HepG2 (cell line): Measurements from ENCODE around the gene GPRC5D. TPM values are rescaled to one million over a fixed set of nuclear protein-coding genes. Genes with fewer than 3 reads are reported as not detected.

Experiments used
- ATAC-seq: fragments of 200-7000 bp; cut with Tn5 transposase; 3 replicates; pipeline ENCODE4 v1.9.1; 2020; ENCODE audit warnings: mild to moderate bottlenecking, moderate library complexity
- BruUV-seq: library from RNA; stranded (reverse); fragments of 400-500 nt; replicated peaks from 2 replicates; lab custom pipeline; 2021; lab: Mats Ljungman, UMichigan
- CTCF ChIA-PET: fragments of 300-600 bp; formaldehyde crosslinking; extraction: SDS; loops from one replicate; lab custom pipeline; 2021; ENCODE audit warnings: low total read pairs, inconsistent platforms, low intra/inter-chr PET ratio; lab: Yijun Ruan, JAX
- POLR2A ChIA-PET: fragments of 350-600 bp; sonication (Branson Sonifier 250); formaldehyde crosslinking; loops from one replicate; lab custom pipeline; 2020; ENCODE audit warnings: antibody characterized with exemption, inconsistent platforms; lab: Yijun Ruan, JAX
- DNase-seq: peaks from one replicate; pipeline ENCODE4 v3.0.0-alpha.2; 2015; ENCODE audit warnings: low spot score
- FAIRE-seq: peaks from 3 replicates; lab custom pipeline; 2011; peaks lifted over from hg19 to GRCh38; lab: Jason Lieb, UNC
- H2AFZ ChIP-seq: one replicate; pipeline ENCODE4 v1.6.1; 2011; ENCODE audit warnings: low read length, inconsistent platforms
- H3K27ac ChIP-seq: fragments of 300-600 bp; 3 replicates; pipeline ENCODE4 v1.8.0; 2011; ENCODE audit warnings: mixed run types, mild to moderate bottlenecking, mixed read lengths, low read length, inconsistent platforms; ENCODE audit not compliant: insufficient read depth; ENCODE audit errors: extremely low read length
- H3K27me3 ChIP-seq, 2 experiments: fragments of 200-600 bp in 1 of 2; 2 replicates in 1 of 2; 3 replicates in 1 of 2; pipeline versions ENCODE4 v1.6.0 to v1.8.0; 2011; ENCODE audit warnings: low read length in 2 of 2, mild to moderate bottlenecking in 2 of 2, moderate library complexity in 2 of 2, inconsistent platforms in 1 of 2; ENCODE audit not compliant: insufficient read depth in 2 of 2, control insufficient read depth in 1 of 2
- H3K36me3 ChIP-seq, 2 experiments: fragments of 200-600 bp in 1 of 2; replicated peaks in 1 of 2; 2 replicates in 1 of 2; 3 replicates in 1 of 2; pipeline versions ENCODE4 v1.5.1 to v1.8.0; 2011; ENCODE audit warnings: low read length in 2 of 2, inconsistent platforms in 1 of 2; ENCODE audit not compliant: insufficient read depth in 2 of 2, control insufficient read depth in 1 of 2
- H3K4me1 ChIP-seq: 2 replicates; pipeline ENCODE4 v1.5.1; 2012; ENCODE audit warnings: low read length, inconsistent platforms; ENCODE audit not compliant: insufficient read depth
- H3K4me2 ChIP-seq: 2 replicates; pipeline ENCODE4 v1.6.0; 2011; ENCODE audit warnings: low read depth, low read length, inconsistent platforms
- H3K4me3 ChIP-seq, 3 experiments: fragments of 200-600 bp in 1 of 3; sonication (generic), shearing (Covaris generic) in 1 of 3; replicated peaks in 1 of 3; 2 replicates each; pipeline ENCODE4 v1.5.1; 2011 to 2016; ENCODE audit warnings: low read length in 3 of 3, inconsistent platforms in 2 of 3, low read depth in 2 of 3, mild to moderate bottlenecking in 2 of 3, control low read depth in 1 of 3, mixed read lengths in 1 of 3; ENCODE audit not compliant: insufficient read depth in 1 of 3
- H3K79me2 ChIP-seq: one replicate; pipeline ENCODE4 v1.6.1; 2011; ENCODE audit warnings: low read length, inconsistent platforms; ENCODE audit not compliant: insufficient read depth
- H3K9ac ChIP-seq: 2 replicates; pipeline ENCODE4 v1.6.0; 2011; ENCODE audit warnings: mild to moderate bottlenecking, low read depth, low read length, inconsistent platforms; ENCODE audit not compliant: insufficient read depth
- H3K9me3 ChIP-seq: 2 replicates; pipeline ENCODE4 v1.5.1; 2012; ENCODE audit warnings: mild to moderate bottlenecking, low read length
- H4K20me1 ChIP-seq: 2 replicates; pipeline ENCODE4 v1.6.0; 2011; ENCODE audit warnings: inconsistent platforms, mild to moderate bottlenecking, low read length, moderate library complexity; ENCODE audit not compliant: insufficient read depth
- FOXC1 ChIP-seq: sonication (generic); formaldehyde crosslinking; IDR thresholded peaks from 2 replicates; pipeline ENCODE4 v1.8.0; 2022; ENCODE audit warnings: mild to moderate bottlenecking, missing genetic modification reagents, borderline replicate concordance
- ZNF121 ChIP-seq: sonication (generic); formaldehyde crosslinking; IDR thresholded peaks from 2 replicates; pipeline ENCODE4 v1.5.0; 2020; ENCODE audit warnings: mild to moderate bottlenecking, missing genetic modification reagents
- WGBS: methylation state at CpG from one replicate; pipeline ENCODE4 v1.1.6; 2017; ENCODE audit warnings: low lambda C conversion rate; 5-methylcytosine and 5-hydroxymethylcytosine counted together
- in situ Hi-C: cut with HindIII; loops from 2 replicates; pipeline ENCODE4 v1.10.0; 2017; ENCODE audit warnings: low pct_unique_long_range_greater_than_20kb; ENCODE audit not compliant: extremely low pct_ligation_motif_present
- intact Hi-C: fragments of 100-400 bp; cut with micrococcal nuclease; formaldehyde crosslinking; loops from one replicate; pipeline ENCODE4 v1.10.0; 2022; ENCODE audit not compliant: unreplicated experiment
- polyA plus RNA-seq, 8 experiments: library from polyadenylated mRNA; depleted of rRNA in 3 of 8; stranded (reverse) in 7 of 8; unstranded in 1 of 8; fragments of >200 nt; fragmentation: Illumina TruSeq in 4 of 8; extraction: Trizol in 4 of 8; gene quantifications; 2 replicates each; pipeline versions ENCODE4 v1.2.1 to v1.2.3, GENCODE V29; 2011 to 2016; ENCODE audit warnings: low read depth in 4 of 8, missing spikeins in 1 of 8, mixed read lengths in 1 of 8; ENCODE audit not compliant: insufficient read depth in 1 of 8
- total RNA-seq, 5 experiments: library from RNA; depleted of rRNA; stranded (reverse); fragments of >200 nt; fragmentation: Illumina TruSeq; extraction: Trizol; gene quantifications; 2 replicates each; pipeline ENCODE4 v1.2.3, GENCODE V29; 2016; ENCODE audit warnings: low read depth in 1 of 5
- TF ChIP-seq, protein P1 (sequence below): sonication (generic); formaldehyde crosslinking; IDR thresholded peaks from 2 replicates; pipeline ENCODE4 v1.5.1; 2020; ENCODE audit warnings: mild to moderate bottlenecking, missing genetic modification reagents, borderline replicate concordance

The GPRC5D gene
- total and polyA plus RNA-seq, 2 of the 13 experiments (the other 11 are each of a cell fraction or from before 2014, with no cell fraction given), result not detected

DNA sequence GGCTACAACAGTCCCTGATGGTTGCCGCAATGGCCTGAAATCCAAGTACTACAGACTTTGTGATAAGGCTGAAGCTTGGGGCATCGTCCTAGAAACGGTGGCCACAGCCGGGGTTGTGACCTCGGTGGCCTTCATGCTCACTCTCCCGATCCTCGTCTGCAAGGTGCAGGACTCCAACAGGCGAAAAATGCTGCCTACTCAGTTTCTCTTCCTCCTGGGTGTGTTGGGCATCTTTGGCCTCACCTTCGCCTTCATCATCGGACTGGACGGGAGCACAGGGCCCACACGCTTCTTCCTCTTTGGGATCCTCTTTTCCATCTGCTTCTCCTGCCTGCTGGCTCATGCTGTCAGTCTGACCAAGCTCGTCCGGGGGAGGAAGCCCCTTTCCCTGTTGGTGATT is 43.7 kb downstream of the GPRC5D start (continued):
- no peak for TF ChIP-seq FOXC1 (CRISPR knock-in tag)

DNA sequence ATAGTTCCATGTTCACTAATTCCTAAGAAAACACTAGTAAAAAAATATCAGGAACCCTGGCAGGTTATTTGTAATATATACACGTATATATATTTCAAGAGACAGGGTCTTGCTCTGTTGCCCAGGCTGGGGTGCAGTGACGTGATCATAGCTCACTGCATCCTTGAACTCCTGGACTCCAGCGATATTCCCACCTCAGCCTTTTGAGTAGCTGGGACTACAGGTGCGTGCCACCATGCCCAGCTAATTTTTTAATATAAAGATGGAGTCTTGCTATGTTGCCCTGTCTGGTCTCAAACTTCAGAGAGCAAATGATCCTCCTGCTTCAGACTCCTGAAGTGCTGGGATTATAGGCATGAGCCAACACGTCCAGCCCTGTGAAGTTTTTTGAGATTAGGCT is 44.4 kb downstream of the GPRC5D start:
- ChIA-PET POLR2A (no interaction called here), CTCF (no interaction called here)
- H2AFZ ChIP-seq, result no peak overlapping the region
- no peak overlapping the region for H3K27ac ChIP-seq
- H4K20me1 ChIP-seq, result no peaks in the 10 kb centered on the region
- H3K36me3 ChIP-seq, result no peaks in the 10 kb centered on the region
- BruUV-seq, result no TSS peak
- H3K4me2 ChIP-seq, result no peak overlapping the region
- TF ChIP-seq, protein P1, sequence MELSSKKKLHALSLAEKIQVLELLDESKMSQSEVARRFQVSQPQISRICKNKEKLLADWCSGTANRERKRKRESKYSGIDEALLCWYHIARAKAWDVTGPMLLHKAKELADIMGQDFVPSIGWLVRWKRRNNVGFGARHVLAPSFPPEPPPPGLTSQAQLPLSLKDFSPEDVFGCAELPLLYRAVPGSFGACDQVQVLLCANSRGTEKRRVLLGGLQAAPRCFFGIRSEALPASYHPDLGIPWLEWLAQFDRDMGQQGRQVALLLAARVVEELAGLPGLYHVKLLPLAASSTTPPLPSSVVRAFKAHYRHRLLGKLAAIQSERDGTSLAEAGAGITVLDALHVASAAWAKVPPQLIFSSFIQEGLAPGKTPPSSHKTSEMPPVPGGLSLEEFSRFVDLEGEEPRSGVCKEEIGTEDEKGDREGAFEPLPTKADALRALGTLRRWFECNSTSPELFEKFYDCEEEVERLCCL, result no peak
- TF ChIP-seq ZNF121, result peak; percentile 55; the same call in 1 of the 2 replicates
- no peak overlapping the region for H3K4me3 ChIP-seq
- no peaks in the 10 kb centered on the region for H3K9me3 ChIP-seq
- ATAC-seq, result no peak
- FAIRE-seq, result no peak
- intact Hi-C loops, result no loop called here
- H3K79me2 ChIP-seq, result no peaks in the 10 kb centered on the region
- in situ Hi-C loops, result no loop called here
- no peak for DNase-seq
- H3K27me3 ChIP-seq, result peaks cover 2 to 4% of the 10 kb centered on the region in 2 experiments; a peak in 2 of 5 replicates
- H3K4me1 ChIP-seq, result peaks cover 11% of the 10 kb centered on the region
- H3K9ac ChIP-seq, result no peak overlapping the region
- WGBS, result 33% methylated on average over 5 of the region's 5 CpGs
